Measurements from ENCODE around the gene SNTB2. TPM values are rescaled to one million over a fixed set of nuclear protein-coding genes. Genes with fewer than 3 reads are reported as not detected.

SNTB2 gene
- total and polyA plus RNA-seq, 2 of the 4 experiments (the other 2 are of a cell fraction): 23.5 to 47.5 TPM

DNA sequence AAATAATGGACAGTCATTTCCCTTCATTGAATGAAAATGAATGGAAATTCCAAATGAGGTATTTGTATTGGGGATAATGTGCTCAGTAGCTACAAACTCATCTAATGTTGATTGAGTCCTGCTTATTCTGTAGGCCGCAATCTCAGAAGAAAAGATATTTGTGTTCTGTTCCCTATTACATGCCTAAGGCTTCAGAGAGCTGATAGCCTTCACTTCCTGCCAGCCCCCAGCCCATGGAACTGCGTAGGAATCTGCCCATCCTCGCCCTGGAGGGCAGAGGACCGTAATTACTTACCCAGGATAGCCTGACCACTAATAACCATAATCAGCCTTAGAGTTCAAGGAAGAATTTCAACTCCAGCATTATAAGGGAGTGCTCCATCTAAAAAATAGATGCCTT, 17.9 kb upstream of the SNTB2 start:
- Histone ChIP-seq H2AK5ac (ENCODE audit: low read depth, low read length) (no peak overlapping the region), H3K27ac (ENCODE audit: insufficient read depth, low read length) (no peak overlapping the region), H2BK120ac (ENCODE audit: low read depth, low read length) (no peak overlapping the region), H2AK9ac (replicated peaks; ENCODE audit: low read depth, low read length, poor library complexity) (no peak overlapping the region), H3K9ac (ENCODE audit: low read depth, low read length) (no peak overlapping the region), H3K4me1 (ENCODE audit: control insufficient read depth, insufficient read depth, low read length) (peaks cover 16% of the 10 kb centered on the region), H2BK15ac (ENCODE audit: low read depth, low read length) (no peak overlapping the region), H4K20me1 (ENCODE audit: insufficient read depth, low read length) (peaks cover 13% of the 10 kb centered on the region), H3K9me1 (ENCODE audit: insufficient read depth, low read length) (peaks cover 8% of the 10 kb centered on the region; the same call in 1 of the 2 replicates), H3K14ac (replicated peaks; ENCODE audit: low read depth, low read length) (no peak overlapping the region), H3K4ac (ENCODE audit: low read depth, low read length) (no peak overlapping the region), H4K5ac (ENCODE audit: low read depth, low read length) (no peak overlapping the region), H3K9me3 (ENCODE audit: control insufficient read depth, insufficient read depth, low read length) (no peaks in the 10 kb centered on the region), H3K79me1 (ENCODE audit: low read depth in 1 of 2, low read length in 2 of 2) (peaks cover 0 to 42% of the 10 kb centered on the region in 2 experiments; a peak in 3 of 4 replicates), H3K27me3 (ENCODE audit: control insufficient read depth, insufficient read depth, low read length) (no peaks in the 10 kb centered on the region), H4K91ac (ENCODE audit: insufficient read depth, low read depth, low read length) (no peak overlapping the region), H4K8ac (ENCODE audit: low read depth in 2 of 2, low read length in 2 of 2) (no peak overlapping the region), H3K23ac (ENCODE audit: low read depth, low read length) (no peak overlapping the region), H3K18ac (ENCODE audit: low read depth, low read length) (no peak overlapping the region), H2AFZ (replicated peaks; ENCODE audit: low read length, poor library complexity) (no peak overlapping the region), H3K4me2 (ENCODE audit: low read depth, low read length) (no peak overlapping the region), H3K56ac (ENCODE audit: extremely low read depth, insufficient read depth, low read length) (no peak overlapping the region), H3K4me3 (ENCODE audit: insufficient read depth, low read depth, low read length) (no peak overlapping the region), H2BK5ac (ENCODE audit: low read depth, low read length, poor library complexity, severe bottlenecking) (no peak overlapping the region), H2BK20ac (ENCODE audit: low read depth, low read length) (no peak overlapping the region), H3K36me3 (ENCODE audit: control insufficient read depth, insufficient read depth, low read length) (peaks cover 26% of the 10 kb centered on the region)
- TF ChIP-seq, protein P1, sequence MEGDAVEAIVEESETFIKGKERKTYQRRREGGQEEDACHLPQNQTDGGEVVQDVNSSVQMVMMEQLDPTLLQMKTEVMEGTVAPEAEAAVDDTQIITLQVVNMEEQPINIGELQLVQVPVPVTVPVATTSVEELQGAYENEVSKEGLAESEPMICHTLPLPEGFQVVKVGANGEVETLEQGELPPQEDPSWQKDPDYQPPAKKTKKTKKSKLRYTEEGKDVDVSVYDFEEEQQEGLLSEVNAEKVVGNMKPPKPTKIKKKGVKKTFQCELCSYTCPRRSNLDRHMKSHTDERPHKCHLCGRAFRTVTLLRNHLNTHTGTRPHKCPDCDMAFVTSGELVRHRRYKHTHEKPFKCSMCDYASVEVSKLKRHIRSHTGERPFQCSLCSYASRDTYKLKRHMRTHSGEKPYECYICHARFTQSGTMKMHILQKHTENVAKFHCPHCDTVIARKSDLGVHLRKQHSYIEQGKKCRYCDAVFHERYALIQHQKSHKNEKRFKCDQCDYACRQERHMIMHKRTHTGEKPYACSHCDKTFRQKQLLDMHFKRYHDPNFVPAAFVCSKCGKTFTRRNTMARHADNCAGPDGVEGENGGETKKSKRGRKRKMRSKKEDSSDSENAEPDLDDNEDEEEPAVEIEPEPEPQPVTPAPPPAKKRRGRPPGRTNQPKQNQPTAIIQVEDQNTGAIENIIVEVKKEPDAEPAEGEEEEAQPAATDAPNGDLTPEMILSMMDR (conservative IDR thresholded peaks at IDR 0.05; ENCODE audit: low read depth, low read length): no peak
- TF ChIP-seq MAFK (IDR thresholded peaks at IDR 0.05; ENCODE audit: low read depth, low read length) (no peak), CEBPB (IDR thresholded peaks at IDR 0.05; ENCODE audit: low read depth, low read length) (no peak), RAD21 (IDR thresholded peaks at IDR 0.05; ENCODE audit: low read length) (no peak), CHD1 (IDR thresholded peaks at IDR 0.05; ENCODE audit: low read depth, low read length) (no peak), MXI1 (IDR thresholded peaks at IDR 0.05; ENCODE audit: borderline replicate concordance, low read depth, low read length) (no peak), NFE2L2 (IDR thresholded peaks at IDR 0.05; ENCODE audit: low read depth, low read length) (no peak), SMC3 (IDR thresholded peaks at IDR 0.05; ENCODE audit: low read depth, low read length) (no peak), FOS (IDR thresholded peaks at IDR 0.05; ENCODE audit: low read depth, low read length) (no peak), MAZ (IDR thresholded peaks at IDR 0.05; ENCODE audit: borderline replicate concordance, low read depth, low read length) (no peak), RCOR1 (IDR thresholded peaks at IDR 0.05; ENCODE audit: insufficient replicate concordance, low read length) (no peak), POLR2A (IDR thresholded peaks at IDR 0.05; ENCODE audit: low read depth, low read length) (no peak), RFX5 (IDR thresholded peaks at IDR 0.05; ENCODE audit: low read depth, low read length) (no peak), BHLHE40 (IDR thresholded peaks at IDR 0.05; ENCODE audit: low read depth, low read length) (no peak)
- TF ChIP-seq, protein P2, sequence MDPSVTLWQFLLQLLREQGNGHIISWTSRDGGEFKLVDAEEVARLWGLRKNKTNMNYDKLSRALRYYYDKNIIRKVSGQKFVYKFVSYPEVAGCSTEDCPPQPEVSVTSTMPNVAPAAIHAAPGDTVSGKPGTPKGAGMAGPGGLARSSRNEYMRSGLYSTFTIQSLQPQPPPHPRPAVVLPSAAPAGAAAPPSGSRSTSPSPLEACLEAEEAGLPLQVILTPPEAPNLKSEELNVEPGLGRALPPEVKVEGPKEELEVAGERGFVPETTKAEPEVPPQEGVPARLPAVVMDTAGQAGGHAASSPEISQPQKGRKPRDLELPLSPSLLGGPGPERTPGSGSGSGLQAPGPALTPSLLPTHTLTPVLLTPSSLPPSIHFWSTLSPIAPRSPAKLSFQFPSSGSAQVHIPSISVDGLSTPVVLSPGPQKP (IDR thresholded peaks at IDR 0.05; ENCODE audit: borderline replicate concordance, low read depth, low read length): no peak
- TF ChIP-seq, protein P3, sequence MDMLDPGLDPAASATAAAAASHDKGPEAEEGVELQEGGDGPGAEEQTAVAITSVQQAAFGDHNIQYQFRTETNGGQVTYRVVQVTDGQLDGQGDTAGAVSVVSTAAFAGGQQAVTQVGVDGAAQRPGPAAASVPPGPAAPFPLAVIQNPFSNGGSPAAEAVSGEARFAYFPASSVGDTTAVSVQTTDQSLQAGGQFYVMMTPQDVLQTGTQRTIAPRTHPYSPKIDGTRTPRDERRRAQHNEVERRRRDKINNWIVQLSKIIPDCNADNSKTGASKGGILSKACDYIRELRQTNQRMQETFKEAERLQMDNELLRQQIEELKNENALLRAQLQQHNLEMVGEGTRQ (IDR thresholded peaks at IDR 0.05; ENCODE audit: low read depth, low read length): no peak
- CTCF ChIA-PET: interaction anchor here (0.7 kb wide), 2 partner anchors 19 to 141 kb away, joined by 3 read pairs; no protein-coding TSS in a partner anchor
- POLR2A ChIA-PET (ENCODE audit: unreplicated experiment): no interaction called here
- no TSS peak for BruUV-seq (replicated peaks)
- ATAC-seq (ENCODE audit: low read depth): no peak
- no CpG with 5 or more reads among the region's 4 CpGs for WGBS, 2 experiments (ENCODE audit: extremely low coverage in 2 of 2, insufficient read length in 1 of 2)
- DNase-seq: no peak
- dilution Hi-C loops (cut with HindIII; ENCODE audit: low sequenced_read_pairs, unreplicated experiment) (no loop called here), in situ Hi-C loops (cut with MboI; ENCODE audit: low sequenced_read_pairs) (no loop called here), intact Hi-C loops (cut with micrococcal nuclease) (no loop called here)

Measured in IMR-90 (cell line).